Keratinocyte (primary cell): Measurements from ENCODE around the gene NLGN2.

Experiments used
- CTCF ChIP-seq, 3 experiments: IDR thresholded peaks in 1 of 3; conservative IDR thresholded peaks in 1 of 3; optimal IDR thresholded peaks in 1 of 3; 2 replicates in 2 of 3; 3 replicates in 1 of 3; pipeline versions ENCODE3 to v1.5.1; 2011; ENCODE audit warnings: low read length in 3 of 3, mild to moderate bottlenecking in 3 of 3, moderate library complexity in 2 of 3, control low read depth in 1 of 3, inconsistent platforms in 1 of 3; ENCODE audit not compliant: insufficient read depth in 2 of 3; ENCODE audit errors: extremely low read depth in 1 of 3
- EZH2 ChIP-seq: IDR thresholded peaks from one replicate; pipeline ENCODE4 v1.6.1; 2012; ENCODE audit warnings: inconsistent platforms, mild to moderate bottlenecking, low read length, moderate library complexity

- no peak for TF ChIP-seq CTCF (optimal IDR thresholded peaks at IDR 0.05 in 1 of 3, IDR thresholded peaks at IDR 0.05 in 1 of 3, conservative IDR thresholded peaks at IDR 0.05 in 1 of 3; ENCODE audit: extremely low read depth in 1 of 3, insufficient read depth in 2 of 3, low read length in 3 of 3)
- TF ChIP-seq EZH2, result no peak
Measured at GRCh38 chr17:7423679-7424078, 16.0 kb downstream of the NLGN2 start.
